ENCODE measurements around the gene SLC38A3. TPM values are rescaled to one million over a fixed set of nuclear protein-coding genes. Genes with fewer than 3 reads are reported as not detected.

SLC38A3 gene
- total and polyA plus RNA-seq, 9 of the 15 experiments (the other 6 are each of a cell fraction or from before 2014, with no cell fraction given) = 0.09 to 0.38 (median 0.16) TPM; not detected in 6

DNA sequence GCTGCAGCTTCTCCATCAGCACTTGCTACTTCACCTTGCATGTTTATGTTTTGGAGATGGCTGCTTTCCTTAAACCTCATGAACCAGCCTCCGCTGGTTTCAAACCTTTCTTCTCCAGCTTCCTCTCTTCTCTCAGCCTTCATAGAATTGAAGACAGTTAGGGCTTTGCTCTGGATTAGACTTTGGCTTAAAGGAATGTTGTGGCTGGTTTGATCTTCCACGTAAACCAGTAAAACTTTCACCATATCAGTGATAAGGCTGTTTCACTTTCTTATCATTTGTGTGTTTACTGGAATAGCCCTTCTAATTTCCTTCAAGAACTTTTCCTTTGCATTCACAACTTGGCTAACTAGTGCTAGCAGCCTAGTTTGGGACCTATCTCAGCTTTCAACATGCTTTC lies 25.4 kb upstream of the SLC38A3 start (continued):
- TF ChIP-seq JUND (IDR thresholded peaks at IDR 0.05; ENCODE audit: borderline replicate concordance, low read depth, low read length) = no peak
- TF ChIP-seq JUND (tag; IDR thresholded peaks at IDR 0.05; ENCODE audit: borderline replicate concordance, low read depth, low read length) = no peak
- TF ChIP-seq, protein P1, sequence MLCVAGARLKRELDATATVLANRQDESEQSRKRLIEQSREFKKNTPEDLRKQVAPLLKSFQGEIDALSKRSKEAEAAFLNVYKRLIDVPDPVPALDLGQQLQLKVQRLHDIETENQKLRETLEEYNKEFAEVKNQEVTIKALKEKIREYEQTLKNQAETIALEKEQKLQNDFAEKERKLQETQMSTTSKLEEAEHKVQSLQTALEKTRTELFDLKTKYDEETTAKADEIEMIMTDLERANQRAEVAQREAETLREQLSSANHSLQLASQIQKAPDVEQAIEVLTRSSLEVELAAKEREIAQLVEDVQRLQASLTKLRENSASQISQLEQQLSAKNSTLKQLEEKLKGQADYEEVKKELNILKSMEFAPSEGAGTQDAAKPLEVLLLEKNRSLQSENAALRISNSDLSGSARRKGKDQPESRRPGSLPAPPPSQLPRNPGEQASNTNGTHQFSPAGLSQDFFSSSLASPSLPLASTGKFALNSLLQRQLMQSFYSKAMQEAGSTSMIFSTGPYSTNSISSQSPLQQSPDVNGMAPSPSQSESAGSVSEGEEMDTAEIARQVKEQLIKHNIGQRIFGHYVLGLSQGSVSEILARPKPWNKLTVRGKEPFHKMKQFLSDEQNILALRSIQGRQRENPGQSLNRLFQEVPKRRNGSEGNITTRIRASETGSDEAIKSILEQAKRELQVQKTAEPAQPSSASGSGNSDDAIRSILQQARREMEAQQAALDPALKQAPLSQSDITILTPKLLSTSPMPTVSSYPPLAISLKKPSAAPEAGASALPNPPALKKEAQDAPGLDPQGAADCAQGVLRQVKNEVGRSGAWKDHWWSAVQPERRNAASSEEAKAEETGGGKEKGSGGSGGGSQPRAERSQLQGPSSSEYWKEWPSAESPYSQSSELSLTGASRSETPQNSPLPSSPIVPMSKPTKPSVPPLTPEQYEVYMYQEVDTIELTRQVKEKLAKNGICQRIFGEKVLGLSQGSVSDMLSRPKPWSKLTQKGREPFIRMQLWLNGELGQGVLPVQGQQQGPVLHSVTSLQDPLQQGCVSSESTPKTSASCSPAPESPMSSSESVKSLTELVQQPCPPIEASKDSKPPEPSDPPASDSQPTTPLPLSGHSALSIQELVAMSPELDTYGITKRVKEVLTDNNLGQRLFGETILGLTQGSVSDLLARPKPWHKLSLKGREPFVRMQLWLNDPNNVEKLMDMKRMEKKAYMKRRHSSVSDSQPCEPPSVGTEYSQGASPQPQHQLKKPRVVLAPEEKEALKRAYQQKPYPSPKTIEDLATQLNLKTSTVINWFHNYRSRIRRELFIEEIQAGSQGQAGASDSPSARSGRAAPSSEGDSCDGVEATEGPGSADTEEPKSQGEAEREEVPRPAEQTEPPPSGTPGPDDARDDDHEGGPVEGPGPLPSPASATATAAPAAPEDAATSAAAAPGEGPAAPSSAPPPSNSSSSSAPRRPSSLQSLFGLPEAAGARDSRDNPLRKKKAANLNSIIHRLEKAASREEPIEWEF (CRISPR knock-in tag; IDR thresholded peaks at IDR 0.05) = no peak
- peak; percentile 32 for TF ChIP-seq MEIS2 (IDR thresholded peaks at IDR 0.05; ENCODE audit: partially characterized antibody)
- TF ChIP-seq, protein P2, sequence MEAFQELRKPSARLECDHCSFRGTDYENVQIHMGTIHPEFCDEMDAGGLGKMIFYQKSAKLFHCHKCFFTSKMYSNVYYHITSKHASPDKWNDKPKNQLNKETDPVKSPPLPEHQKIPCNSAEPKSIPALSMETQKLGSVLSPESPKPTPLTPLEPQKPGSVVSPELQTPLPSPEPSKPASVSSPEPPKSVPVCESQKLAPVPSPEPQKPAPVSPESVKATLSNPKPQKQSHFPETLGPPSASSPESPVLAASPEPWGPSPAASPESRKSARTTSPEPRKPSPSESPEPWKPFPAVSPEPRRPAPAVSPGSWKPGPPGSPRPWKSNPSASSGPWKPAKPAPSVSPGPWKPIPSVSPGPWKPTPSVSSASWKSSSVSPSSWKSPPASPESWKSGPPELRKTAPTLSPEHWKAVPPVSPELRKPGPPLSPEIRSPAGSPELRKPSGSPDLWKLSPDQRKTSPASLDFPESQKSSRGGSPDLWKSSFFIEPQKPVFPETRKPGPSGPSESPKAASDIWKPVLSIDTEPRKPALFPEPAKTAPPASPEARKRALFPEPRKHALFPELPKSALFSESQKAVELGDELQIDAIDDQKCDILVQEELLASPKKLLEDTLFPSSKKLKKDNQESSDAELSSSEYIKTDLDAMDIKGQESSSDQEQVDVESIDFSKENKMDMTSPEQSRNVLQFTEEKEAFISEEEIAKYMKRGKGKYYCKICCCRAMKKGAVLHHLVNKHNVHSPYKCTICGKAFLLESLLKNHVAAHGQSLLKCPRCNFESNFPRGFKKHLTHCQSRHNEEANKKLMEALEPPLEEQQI (IDR thresholded peaks at IDR 0.05) = no peak
- no peak for TF ChIP-seq ZSCAN32 (CRISPR knock-in tag; IDR thresholded peaks at IDR 0.05)
- TF ChIP-seq, protein P3, sequence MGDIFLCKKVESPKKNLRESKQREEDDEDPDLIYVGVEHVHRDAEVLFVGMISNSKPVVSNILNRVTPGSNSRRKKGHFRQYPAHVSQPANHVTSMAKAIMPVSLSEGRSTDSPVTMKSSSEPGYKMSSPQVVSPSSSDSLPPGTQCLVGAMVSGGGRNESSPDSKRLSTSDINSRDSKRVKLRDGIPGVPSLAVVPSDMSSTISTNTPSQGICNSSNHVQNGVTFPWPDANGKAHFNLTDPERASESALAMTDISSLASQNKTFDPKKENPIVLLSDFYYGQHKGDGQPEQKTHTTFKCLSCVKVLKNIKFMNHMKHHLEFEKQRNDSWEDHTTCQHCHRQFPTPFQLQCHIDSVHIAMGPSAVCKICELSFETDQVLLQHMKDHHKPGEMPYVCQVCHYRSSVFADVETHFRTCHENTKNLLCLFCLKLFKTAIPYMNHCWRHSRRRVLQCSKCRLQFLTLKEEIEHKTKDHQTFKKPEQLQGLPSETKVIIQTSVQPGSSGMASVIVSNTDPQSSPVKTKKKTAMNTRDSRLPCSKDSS (IDR thresholded peaks at IDR 0.05; ENCODE audit: low read depth, partially characterized antibody) = no peak
- TF ChIP-seq, protein P4, sequence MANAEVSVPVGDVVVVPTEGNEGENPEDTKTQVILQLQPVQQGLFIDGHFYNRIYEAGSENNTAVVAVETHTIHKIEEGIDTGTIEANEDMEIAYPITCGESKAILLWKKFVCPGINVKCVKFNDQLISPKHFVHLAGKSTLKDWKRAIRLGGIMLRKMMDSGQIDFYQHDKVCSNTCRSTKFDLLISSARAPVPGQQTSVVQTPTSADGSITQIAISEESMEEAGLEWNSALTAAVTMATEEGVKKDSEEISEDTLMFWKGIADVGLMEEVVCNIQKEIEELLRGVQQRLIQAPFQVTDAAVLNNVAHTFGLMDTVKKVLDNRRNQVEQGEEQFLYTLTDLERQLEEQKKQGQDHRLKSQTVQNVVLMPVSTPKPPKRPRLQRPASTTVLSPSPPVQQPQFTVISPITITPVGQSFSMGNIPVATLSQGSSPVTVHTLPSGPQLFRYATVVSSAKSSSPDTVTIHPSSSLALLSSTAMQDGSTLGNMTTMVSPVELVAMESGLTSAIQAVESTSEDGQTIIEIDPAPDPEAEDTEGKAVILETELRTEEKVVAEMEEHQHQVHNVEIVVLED (CRISPR knock-in tag; IDR thresholded peaks at IDR 0.05) = no peak
- TF ChIP-seq CBX3 (IDR thresholded peaks at IDR 0.05; ENCODE audit: borderline replicate concordance in 1 of 2, low read length in 2 of 2) = no peak
- no peak for TF ChIP-seq HDAC1 (IDR thresholded peaks at IDR 0.05)
- TF ChIP-seq, protein P5, sequence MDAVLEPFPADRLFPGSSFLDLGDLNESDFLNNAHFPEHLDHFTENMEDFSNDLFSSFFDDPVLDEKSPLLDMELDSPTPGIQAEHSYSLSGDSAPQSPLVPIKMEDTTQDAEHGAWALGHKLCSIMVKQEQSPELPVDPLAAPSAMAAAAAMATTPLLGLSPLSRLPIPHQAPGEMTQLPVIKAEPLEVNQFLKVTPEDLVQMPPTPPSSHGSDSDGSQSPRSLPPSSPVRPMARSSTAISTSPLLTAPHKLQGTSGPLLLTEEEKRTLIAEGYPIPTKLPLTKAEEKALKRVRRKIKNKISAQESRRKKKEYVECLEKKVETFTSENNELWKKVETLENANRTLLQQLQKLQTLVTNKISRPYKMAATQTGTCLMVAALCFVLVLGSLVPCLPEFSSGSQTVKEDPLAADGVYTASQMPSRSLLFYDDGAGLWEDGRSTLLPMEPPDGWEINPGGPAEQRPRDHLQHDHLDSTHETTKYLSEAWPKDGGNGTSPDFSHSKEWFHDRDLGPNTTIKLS (IDR thresholded peaks at IDR 0.05; ENCODE audit: borderline replicate concordance, low read depth) = no peak
- TF ChIP-seq MCM7 (IDR thresholded peaks at IDR 0.05) = no peak
- TF ChIP-seq, protein P6, sequence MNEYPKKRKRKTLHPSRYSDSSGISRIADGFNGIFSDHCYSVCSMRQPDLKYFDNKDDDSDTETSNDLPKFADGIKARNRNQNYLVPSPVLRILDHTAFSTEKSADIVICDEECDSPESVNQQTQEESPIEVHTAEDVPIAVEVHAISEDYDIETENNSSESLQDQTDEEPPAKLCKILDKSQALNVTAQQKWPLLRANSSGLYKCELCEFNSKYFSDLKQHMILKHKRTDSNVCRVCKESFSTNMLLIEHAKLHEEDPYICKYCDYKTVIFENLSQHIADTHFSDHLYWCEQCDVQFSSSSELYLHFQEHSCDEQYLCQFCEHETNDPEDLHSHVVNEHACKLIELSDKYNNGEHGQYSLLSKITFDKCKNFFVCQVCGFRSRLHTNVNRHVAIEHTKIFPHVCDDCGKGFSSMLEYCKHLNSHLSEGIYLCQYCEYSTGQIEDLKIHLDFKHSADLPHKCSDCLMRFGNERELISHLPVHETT (CRISPR knock-in tag; conservative IDR thresholded peaks at IDR 0.05 in 1 of 2, IDR thresholded peaks at IDR 0.05 in 1 of 2) = no peak

Measured in K562 (cell line).